ENCODE data around the gene KRT16. TPM values are rescaled to one million over a fixed set of nuclear protein-coding genes. Genes with fewer than 3 reads are reported as not detected.
"Not testable (repeated sequence)": the region's sequence is repeated elsewhere in the genome, so short reads cannot be mapped to it uniquely, and the experiment has no call there.

KRT16 gene
- total RNA-seq, 1 donor from 2014 or later, result not detected

DNA sequence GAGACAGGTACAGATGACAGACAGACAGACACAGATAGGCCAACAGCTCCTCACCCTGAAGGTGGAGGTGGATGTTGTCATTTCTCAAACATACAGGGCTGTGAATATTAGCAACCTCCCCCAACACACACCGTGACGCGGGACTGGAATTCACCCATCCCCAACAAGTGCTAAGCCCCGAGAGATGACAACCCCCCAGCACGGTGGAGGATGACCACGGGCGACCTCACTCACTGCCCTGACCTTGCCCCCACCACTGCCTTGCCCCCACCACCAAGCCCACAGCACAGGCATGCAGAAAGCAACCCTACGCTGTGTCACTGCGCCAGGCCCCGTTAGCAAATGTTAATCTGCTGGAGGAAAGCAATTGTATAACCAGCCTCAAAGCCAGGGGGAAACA, 16.7 kb upstream of the KRT16 start:
- H3K36me3 Mint-ChIP-seq (ENCODE audit: low read depth, unreplicated experiment), result no peaks in the 10 kb centered on the region
- H3K4me1 Mint-ChIP-seq (ENCODE audit: unreplicated experiment), result peaks cover 2% of the 10 kb centered on the region
- H3K27ac Mint-ChIP-seq (ENCODE audit: unreplicated experiment), result no peak overlapping the region
- peaks cover 8% of the 10 kb centered on the region for H3K27me3 Mint-ChIP-seq (ENCODE audit: unreplicated experiment)
- no peak overlapping the region for H3K4me3 Mint-ChIP-seq (ENCODE audit: unreplicated experiment)
- no peak for DNase-seq (ENCODE audit: low spot score)
- no peaks in the 10 kb centered on the region for H3K9me3 Mint-ChIP-seq (ENCODE audit: unreplicated experiment)
- TF ChIP-seq, protein P1, sequence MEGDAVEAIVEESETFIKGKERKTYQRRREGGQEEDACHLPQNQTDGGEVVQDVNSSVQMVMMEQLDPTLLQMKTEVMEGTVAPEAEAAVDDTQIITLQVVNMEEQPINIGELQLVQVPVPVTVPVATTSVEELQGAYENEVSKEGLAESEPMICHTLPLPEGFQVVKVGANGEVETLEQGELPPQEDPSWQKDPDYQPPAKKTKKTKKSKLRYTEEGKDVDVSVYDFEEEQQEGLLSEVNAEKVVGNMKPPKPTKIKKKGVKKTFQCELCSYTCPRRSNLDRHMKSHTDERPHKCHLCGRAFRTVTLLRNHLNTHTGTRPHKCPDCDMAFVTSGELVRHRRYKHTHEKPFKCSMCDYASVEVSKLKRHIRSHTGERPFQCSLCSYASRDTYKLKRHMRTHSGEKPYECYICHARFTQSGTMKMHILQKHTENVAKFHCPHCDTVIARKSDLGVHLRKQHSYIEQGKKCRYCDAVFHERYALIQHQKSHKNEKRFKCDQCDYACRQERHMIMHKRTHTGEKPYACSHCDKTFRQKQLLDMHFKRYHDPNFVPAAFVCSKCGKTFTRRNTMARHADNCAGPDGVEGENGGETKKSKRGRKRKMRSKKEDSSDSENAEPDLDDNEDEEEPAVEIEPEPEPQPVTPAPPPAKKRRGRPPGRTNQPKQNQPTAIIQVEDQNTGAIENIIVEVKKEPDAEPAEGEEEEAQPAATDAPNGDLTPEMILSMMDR (IDR thresholded peaks at IDR 0.05; ENCODE audit: unreplicated experiment), result no peak

DNA sequence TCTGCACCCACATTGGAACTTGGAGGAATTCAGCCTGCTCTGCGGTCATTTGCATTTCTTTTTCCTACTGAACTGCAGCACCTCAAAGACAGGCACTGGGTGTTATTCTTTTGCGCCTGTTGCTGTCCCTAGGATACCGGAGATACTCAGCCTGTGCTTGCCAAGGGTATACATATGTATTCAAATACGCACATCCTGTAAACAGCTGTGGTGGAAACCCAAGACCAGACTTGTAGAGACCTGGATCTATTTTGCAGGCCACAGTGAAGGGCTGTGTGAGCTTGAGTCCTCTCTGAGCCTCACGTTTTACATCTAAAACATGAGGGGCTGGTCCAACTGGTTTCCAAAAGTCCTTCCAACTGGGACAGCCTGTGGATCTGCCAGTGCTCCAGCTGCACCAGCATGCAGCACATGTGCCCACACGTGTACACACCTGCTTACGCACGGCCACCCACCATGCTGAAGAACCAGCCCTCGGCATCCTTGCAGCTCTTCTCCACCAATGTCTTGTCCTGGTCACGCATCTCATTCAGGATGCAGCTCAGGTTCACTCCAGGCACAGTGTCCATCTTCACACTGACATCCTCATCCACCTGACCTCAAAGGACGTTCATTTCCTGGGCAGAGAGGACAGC, 16.2 kb upstream of the KRT16 start:
- not testable (repeated sequence) for H3K4me1 Mint-ChIP-seq (ENCODE audit: unreplicated experiment); DNase-seq (ENCODE audit: low spot score); H3K27ac Mint-ChIP-seq (ENCODE audit: unreplicated experiment); H3K27me3 Mint-ChIP-seq (ENCODE audit: unreplicated experiment); H3K36me3 Mint-ChIP-seq (ENCODE audit: low read depth, unreplicated experiment); H3K4me3 Mint-ChIP-seq (ENCODE audit: unreplicated experiment); H3K9me3 Mint-ChIP-seq (ENCODE audit: unreplicated experiment)

DNA sequence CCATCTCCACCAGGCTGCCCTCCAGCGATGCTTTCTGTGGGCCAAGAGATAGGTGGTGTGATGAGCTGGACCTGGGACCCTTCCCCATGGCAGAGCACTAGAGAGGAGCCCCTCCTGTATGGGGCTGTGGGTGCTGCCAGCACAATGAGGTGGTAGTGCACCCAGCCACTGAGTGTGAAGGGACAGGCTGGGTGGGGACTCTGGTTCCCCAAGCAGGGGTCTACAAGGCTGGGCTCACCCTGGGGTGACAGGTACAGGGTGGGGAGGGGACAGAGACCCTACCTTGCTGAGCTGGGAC, 15.5 kb upstream of the KRT16 start:
- H3K36me3 Mint-ChIP-seq (ENCODE audit: low read depth, unreplicated experiment); H3K4me3 Mint-ChIP-seq (ENCODE audit: unreplicated experiment); H3K4me1 Mint-ChIP-seq (ENCODE audit: unreplicated experiment); DNase-seq (ENCODE audit: low spot score); H3K9me3 Mint-ChIP-seq (ENCODE audit: unreplicated experiment); H3K27ac Mint-ChIP-seq (ENCODE audit: unreplicated experiment); H3K27me3 Mint-ChIP-seq (ENCODE audit: unreplicated experiment): not testable (repeated sequence)

DNA sequence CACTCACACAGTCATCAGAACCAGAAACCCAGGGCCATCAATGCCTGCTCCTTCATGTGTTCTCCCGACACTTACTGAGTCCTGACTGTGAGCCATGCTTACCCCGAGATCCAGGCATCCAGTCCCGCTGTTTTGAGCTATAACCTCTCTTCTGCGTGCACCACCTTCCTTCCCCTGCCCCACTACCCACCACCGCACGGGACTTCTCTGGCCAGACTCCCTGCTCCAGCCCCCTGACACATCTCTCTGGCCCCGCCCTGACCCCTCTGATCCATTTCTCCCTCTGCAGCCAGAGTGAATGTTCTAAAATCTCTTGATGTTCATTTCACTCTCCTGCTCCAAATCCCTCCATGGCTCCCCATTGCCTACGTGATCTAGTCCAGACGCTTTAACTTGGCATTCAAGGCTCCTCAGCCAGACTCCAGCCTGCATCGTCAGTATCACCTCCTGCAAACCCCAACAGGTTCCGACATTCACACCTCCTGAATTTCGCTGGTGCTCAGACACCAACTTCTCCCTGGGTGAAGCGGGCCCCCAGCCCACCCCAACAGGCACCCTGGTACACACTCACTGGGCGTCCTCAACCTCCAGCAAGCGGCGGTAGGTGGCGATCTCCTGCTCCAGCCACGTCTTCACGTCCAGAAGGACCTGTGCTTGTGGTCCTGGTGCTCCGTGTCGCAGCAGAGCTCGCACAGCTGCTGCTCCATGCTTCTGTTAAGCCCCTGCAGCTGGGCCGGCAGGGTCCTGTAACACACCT, 14.9 kb upstream of the KRT16 start:
- H3K4me3 Mint-ChIP-seq (ENCODE audit: unreplicated experiment), result no peak overlapping the region
- no peak for DNase-seq (ENCODE audit: low spot score)
- peaks cover 2% of the 10 kb centered on the region for H3K4me1 Mint-ChIP-seq (ENCODE audit: unreplicated experiment)
- no peak overlapping the region for H3K27ac Mint-ChIP-seq (ENCODE audit: unreplicated experiment)
- H3K36me3 Mint-ChIP-seq (ENCODE audit: low read depth, unreplicated experiment), result no peaks in the 10 kb centered on the region
- H3K9me3 Mint-ChIP-seq (ENCODE audit: unreplicated experiment), result no peaks in the 10 kb centered on the region
- peaks cover 8% of the 10 kb centered on the region for H3K27me3 Mint-ChIP-seq (ENCODE audit: unreplicated experiment)
- TF ChIP-seq, protein P1 (IDR thresholded peaks at IDR 0.05; ENCODE audit: unreplicated experiment), result no peak

DNA sequence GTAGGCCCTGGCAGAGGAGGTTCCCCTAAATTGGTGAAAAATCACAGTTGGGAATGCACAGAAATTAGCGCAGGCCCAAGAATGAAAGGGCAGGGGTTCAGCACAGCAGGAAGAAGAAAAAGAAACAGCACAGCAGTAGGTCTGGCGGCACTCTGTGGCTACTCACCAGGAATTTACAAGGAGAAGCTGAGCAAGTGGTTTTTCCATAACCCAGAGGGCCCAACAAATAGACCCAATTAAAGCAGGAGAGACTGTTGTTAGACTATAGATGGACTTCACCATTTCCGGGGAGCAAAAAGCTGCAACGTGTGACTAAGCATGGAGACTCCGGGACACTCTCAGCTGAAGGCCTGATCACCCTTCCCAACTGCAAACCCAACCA, 14.3 kb upstream of the KRT16 start:
- H3K27ac Mint-ChIP-seq (ENCODE audit: unreplicated experiment); H3K4me3 Mint-ChIP-seq (ENCODE audit: unreplicated experiment); H3K4me1 Mint-ChIP-seq (ENCODE audit: unreplicated experiment); DNase-seq (ENCODE audit: low spot score); H3K9me3 Mint-ChIP-seq (ENCODE audit: unreplicated experiment); H3K36me3 Mint-ChIP-seq (ENCODE audit: low read depth, unreplicated experiment): not testable (repeated sequence)
- H3K27me3 Mint-ChIP-seq (ENCODE audit: unreplicated experiment), result peaks cover 11% of the 10 kb centered on the region

DNA sequence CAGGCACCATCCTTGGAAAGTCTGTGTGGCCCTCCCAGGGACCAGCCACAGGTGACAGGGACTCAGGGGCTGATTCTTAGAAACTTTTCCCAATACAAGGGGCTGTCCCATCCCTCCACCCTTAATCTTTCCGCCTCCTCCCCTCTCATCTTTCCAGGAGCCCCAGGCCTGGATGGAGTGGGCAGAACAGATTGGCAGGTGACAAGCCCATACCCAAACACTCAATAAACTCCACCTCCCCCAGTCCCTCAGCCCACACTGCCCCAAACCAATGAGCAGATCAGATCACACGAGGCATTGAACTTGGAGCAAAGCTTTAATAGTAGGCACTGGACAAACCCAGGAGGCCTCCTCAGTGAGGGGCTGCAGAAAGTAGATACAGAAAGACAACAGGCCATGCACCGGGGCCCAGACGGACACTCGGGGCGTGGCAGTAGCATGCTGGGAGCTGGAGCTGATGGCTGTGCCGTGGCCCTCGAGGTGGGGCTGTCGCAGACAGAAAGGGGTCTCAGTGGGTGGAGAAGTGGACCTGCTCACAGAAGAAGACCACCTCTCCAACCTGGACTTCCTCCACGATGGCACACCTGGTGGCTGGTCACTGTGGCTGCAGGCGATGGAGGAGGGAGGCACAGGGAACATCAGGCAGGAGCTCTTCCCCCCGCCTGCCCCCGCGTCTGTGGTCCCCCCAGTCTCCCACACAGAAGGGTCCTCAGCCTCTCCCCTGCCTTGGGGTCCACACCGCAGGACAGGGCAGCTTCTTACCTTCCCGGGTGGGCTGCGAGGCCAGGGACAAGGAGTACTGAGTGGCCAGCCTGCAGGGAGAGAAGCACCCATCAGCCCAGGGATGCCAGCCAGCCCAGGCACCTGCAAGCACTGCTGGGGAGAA, 13.7 kb upstream of the KRT16 start:
- peaks cover 14% of the 10 kb centered on the region for H3K27me3 Mint-ChIP-seq (ENCODE audit: unreplicated experiment)
- H3K27ac Mint-ChIP-seq (ENCODE audit: unreplicated experiment); H3K9me3 Mint-ChIP-seq (ENCODE audit: unreplicated experiment); H3K4me1 Mint-ChIP-seq (ENCODE audit: unreplicated experiment); H3K36me3 Mint-ChIP-seq (ENCODE audit: low read depth, unreplicated experiment); H3K4me3 Mint-ChIP-seq (ENCODE audit: unreplicated experiment); DNase-seq (ENCODE audit: low spot score): not testable (repeated sequence)
